HCT116 (cell line): ENCODE results near the gene ERMP1. TPM values are rescaled to one million over a fixed set of nuclear protein-coding genes. Genes with fewer than 3 reads are reported as not detected.

Experiments used
- ATAC-seq: fragments of 200-7000 bp; cut with Tn5 transposase; 2 replicates; pipeline ENCODE4 v1.9.1; 2020; ENCODE audit warnings: mild to moderate bottlenecking, moderate library complexity
- BruUV-seq: library from RNA; stranded (reverse); fragments of 400-500 nt; replicated peaks from 2 replicates; lab custom pipeline; 2021; lab: Mats Ljungman, UMichigan
- CTCF ChIA-PET: fragments of 300-600 bp; sonication (Branson Sonifier 250); formaldehyde crosslinking; loops from one replicate; lab custom pipeline; 2021; ENCODE audit warnings: antibody characterized with exemption; lab: Charles Lee
- POLR2A ChIA-PET: fragments of 300-600, 350-600 bp; sonication (Branson Sonifier 250); formaldehyde crosslinking; loops from one replicate; lab custom pipeline; 2021; ENCODE audit warnings: antibody characterized with exemption; lab: Charles Lee
- RAD21 ChIA-PET, 2 experiments: fragments of 300-600 bp; sonication (Branson Sonifier 250); formaldehyde crosslinking; loops; one replicate each; lab custom pipeline; 2023; ENCODE audit warnings: low total read pairs in 2 of 2; ENCODE audit not compliant: uncharacterized antibody in 2 of 2, unreplicated experiment in 2 of 2, low non-redundant PET in 1 of 2; lab: Charles Lee
- DNase-seq: peaks from one replicate; pipeline ENCODE4 v3.0.0-alpha.2; 2010; ENCODE audit warnings: low read depth, low spot score
- H2AFZ ChIP-seq: fragments of 200-600 bp; shearing (Covaris generic), sonication (generic); 2 replicates; pipeline ENCODE4 v1.6.1; 2017; ENCODE audit warnings: low read depth, mixed run types, mixed read lengths, antibody characterized with exemption, low read length; ENCODE audit not compliant: poor library complexity, severe bottlenecking
- H3K27ac ChIP-seq: 2 replicates; pipeline ENCODE4 v1.5.1; 2012; ENCODE audit warnings: low read depth, low read length
- H3K27me3 ChIP-seq: fragments of 200-600 bp; sonication (generic); 2 replicates; pipeline ENCODE4 v1.6.1; 2016; ENCODE audit warnings: mixed run types, low read length, mixed read lengths; ENCODE audit not compliant: insufficient read depth
- H3K36me3 ChIP-seq, 2 experiments: fragments of 200-500 bp in 1 of 2; fragments of 200-600 bp in 1 of 2; sonication (Bioruptor generic) in 1 of 2; sonication (generic) in 1 of 2; 2 replicates each; pipeline versions ENCODE4 v1.5.1 to v1.6.1; 2014 to 2016; ENCODE audit warnings: low read length in 2 of 2, inconsistent platforms in 1 of 2, mixed read lengths in 1 of 2, mixed run types in 1 of 2; ENCODE audit not compliant: insufficient read depth in 2 of 2, control insufficient read depth in 1 of 2
- H3K4me1 ChIP-seq, 2 experiments: fragments of 200-600 bp in 1 of 2; sonication (generic) in 1 of 2; 2 replicates each; pipeline versions ENCODE4 v1.5.1 to v1.6.1; 2012 to 2017; ENCODE audit warnings: low read length in 2 of 2, inconsistent platforms in 1 of 2, mild to moderate bottlenecking in 1 of 2, mixed read lengths in 1 of 2, mixed run types in 1 of 2, moderate library complexity in 1 of 2; ENCODE audit not compliant: insufficient read depth in 2 of 2, control insufficient read depth in 1 of 2
- H3K4me2 ChIP-seq: fragments of 200-600 bp; sonication (generic); 2 replicates; pipeline ENCODE4 v1.6.1; 2017; ENCODE audit warnings: mixed run types, low read length, mixed read lengths
- H3K4me3 ChIP-seq, 2 experiments: fragments of 200-600 bp in 1 of 2; sonication (generic) in 1 of 2; replicated peaks in 1 of 2; 2 replicates each; pipeline ENCODE4 v1.5.1; 2011 to 2016; ENCODE audit warnings: low read length in 2 of 2, control low read depth in 1 of 2, low read depth in 1 of 2, mild to moderate bottlenecking in 1 of 2, mixed read lengths in 1 of 2, mixed run types in 1 of 2
- H3K79me2 ChIP-seq: fragments of 200-600 bp; sonication (generic); 2 replicates; pipeline ENCODE4 v1.6.1; 2017; ENCODE audit warnings: mild to moderate bottlenecking, mixed run types, low read length, moderate library complexity, mixed read lengths; ENCODE audit not compliant: insufficient read depth
- H3K9ac ChIP-seq: fragments of 200-600 bp; sonication (generic); 2 replicates; pipeline ENCODE4 v1.6.1; 2016; ENCODE audit warnings: low read length, mixed read lengths
- H3K9me2 ChIP-seq: fragments of 200-600 bp; sonication (generic), shearing (Covaris generic); 2 replicates; pipeline ENCODE4 v1.6.1; 2017; ENCODE audit warnings: mixed run types, mild to moderate bottlenecking, moderate library complexity; ENCODE audit not compliant: insufficient read depth
- H3K9me3 ChIP-seq, 2 experiments: fragments of 200-500 bp in 1 of 2; fragments of 200-600 bp in 1 of 2; sonication (Bioruptor generic) in 1 of 2; sonication (generic) in 1 of 2; 2 replicates each; pipeline ENCODE4 v1.6.1; 2014 to 2017; ENCODE audit warnings: low read length in 2 of 2, mixed read lengths in 2 of 2, inconsistent platforms in 1 of 2, low read depth in 1 of 2, mild to moderate bottlenecking in 1 of 2, mixed run types in 1 of 2, moderate library complexity in 1 of 2; ENCODE audit not compliant: control insufficient read depth in 1 of 2, insufficient read depth in 1 of 2
- H4K20me1 ChIP-seq: fragments of 200-600 bp; sonication (generic), shearing (Covaris generic); 2 replicates; pipeline ENCODE4 v1.6.1; 2017; ENCODE audit warnings: mixed run types, mild to moderate bottlenecking, moderate library complexity; ENCODE audit not compliant: insufficient read depth
- ATF3 ChIP-seq: IDR thresholded peaks from 2 replicates; pipeline ENCODE4 v1.6.1; 2012
- CTCF ChIP-seq, 3 experiments: fragments of 200-600 bp in 1 of 3; sonication (generic) in 1 of 3; IDR thresholded peaks in 2 of 3; conservative IDR thresholded peaks in 1 of 3; 2 replicates each; pipeline ENCODE4 v1.5.1; 2012 to 2017; ENCODE audit warnings: low read depth in 2 of 3, low read length in 2 of 3, antibody characterized with exemption in 1 of 3, borderline replicate concordance in 1 of 3, control low read depth in 1 of 3, mild to moderate bottlenecking in 1 of 3, mixed read lengths in 1 of 3, mixed run types in 1 of 3, moderate library complexity in 1 of 3; ENCODE audit not compliant: insufficient read depth in 1 of 3
- ELF1 ChIP-seq: IDR thresholded peaks from 2 replicates; pipeline ENCODE4 v1.6.1; 2012; ENCODE audit warnings: low read depth, borderline replicate concordance
- EZH2 ChIP-seq: fragments of 200-600 bp; sonication (generic); IDR thresholded peaks from 2 replicates; pipeline ENCODE4 v1.6.1; 2017; ENCODE audit warnings: antibody characterized with exemption, mixed run types
- EZH2phosphoT487 ChIP-seq: fragments of 200-600 bp; IDR thresholded peaks from 2 replicates; pipeline ENCODE4 v1.6.1; 2018; ENCODE audit warnings: antibody characterized with exemption, borderline replicate concordance
- FOSL1 ChIP-seq: IDR thresholded peaks from 2 replicates; pipeline ENCODE4 v1.6.1; 2012; ENCODE audit warnings: low read depth
- SIN3A ChIP-seq: IDR thresholded peaks from 2 replicates; pipeline ENCODE4 v1.6.1; 2012; ENCODE audit warnings: low read depth
- SRF ChIP-seq: IDR thresholded peaks from 2 replicates; pipeline ENCODE4 v1.6.1; 2012; ENCODE audit warnings: low read depth
- YY1 ChIP-seq: IDR thresholded peaks from 2 replicates; pipeline ENCODE4 v1.6.1; 2011; ENCODE audit warnings: low read length, low read depth, moderate library complexity, mild to moderate bottlenecking; ENCODE audit not compliant: insufficient replicate concordance; ENCODE audit errors: extremely low read depth
- ZBTB33 ChIP-seq: IDR thresholded peaks from 2 replicates; pipeline ENCODE4 v1.6.1; 2011; ENCODE audit warnings: mild to moderate bottlenecking, low read length, moderate library complexity; ENCODE audit not compliant: insufficient replicate concordance; ENCODE audit errors: extremely low read depth
- intact Hi-C: fragments of 100-400 bp; cut with micrococcal nuclease; formaldehyde crosslinking; loops from 2 replicates; pipeline ENCODE4 v1.10.0; 2022
- total RNA-seq: library from RNA; stranded (reverse); gene quantifications from one replicate; pipeline ENCODE4 v1.2.1, GENCODE V29; 2021; ENCODE audit not compliant: unreplicated experiment

Gene ERMP1
- total RNA-seq, 1 experiment from 2014 or later, result 29.9 TPM

- no peaks in the 10 kb centered on the region for H3K79me2 ChIP-seq
- H3K9ac ChIP-seq, result no peak overlapping the region
- intact Hi-C loops, result no loop called here
- no peak for DNase-seq
- H3K9me2 ChIP-seq, result no peaks in the 10 kb centered on the region
- H3K4me3 ChIP-seq, result no peak overlapping the region
- no peaks in the 10 kb centered on the region for H3K27me3 ChIP-seq
- H2AFZ ChIP-seq, result no peak overlapping the region
- RAD21 ChIA-PET, result no interaction called here
- no peaks in the 10 kb centered on the region for H3K9me3 ChIP-seq
- H4K20me1 ChIP-seq, result no peaks in the 10 kb centered on the region
- POLR2A ChIA-PET, result no interaction called here
- H3K36me3 ChIP-seq, result no peaks in the 10 kb centered on the region
- CTCF ChIA-PET, result no interaction called here
- no peak overlapping the region for H3K27ac ChIP-seq
- no TSS peak for BruUV-seq
- H3K4me2 ChIP-seq, result no peak overlapping the region
- TF ChIP-seq SRF (no peak), CTCF (IDR thresholded peaks at IDR 0.05 in 2 of 3, conservative IDR thresholded peaks at IDR 0.05 in 1 of 3; ENCODE audit: borderline replicate concordance in 1 of 3, insufficient read depth in 1 of 3, low read depth in 2 of 3, low read length in 2 of 3) (no peak), ATF3 (no peak), ZBTB33 (no peak), SIN3A (no peak), YY1 (no peak), EZH2 (no peak), EZH2phosphoT487 (no peak), FOSL1 (no peak), ELF1 (no peak)
- no peak for ATAC-seq
- H3K4me1 ChIP-seq, result peaks cover 15 to 33% of the 10 kb centered on the region in 2 experiments
Measured at GRCh38 chr9:5848372-5848882, 15.5 kb upstream of the ERMP1 start.
